Esophagus mucosa (tissue), 1 donor: ENCODE results near the gene TMEM132C. TPM values are rescaled to one million over a fixed set of nuclear protein-coding genes. Genes with fewer than 3 reads are reported as not detected.

Source experiments
- ATAC-seq: fragments of 200-7000 bp; cut with Tn5 transposase; one replicate; pipeline ENCODE4 v1.9.1; 2020
- total RNA-seq: library from RNA; stranded (reverse); gene quantifications from one replicate; pipeline ENCODE4 v1.2.4, GENCODE V29; 2023
- donor health status: DM: yes; HTN: yes; CAD: no.

Gene TMEM132C
- total RNA-seq, 1 donor from 2014 or later: 0.16 TPM

GRCh38 chr12:128671528-128672042, 404.6 kb downstream of the TMEM132C start:
- no peak for ATAC-seq

- ATAC-seq: no peak
Observed at GRCh38 chr12:128672428-128672827, 405.5 kb downstream of the TMEM132C start.

- ATAC-seq: no peak
Observed at GRCh38 chr12:128672893-128673292, 405.9 kb downstream of the TMEM132C start.

GRCh38 chr12:128675576-128675975, 408.6 kb downstream of the TMEM132C start:
- ATAC-seq: no peak

- no peak for ATAC-seq
Observed at GRCh38 chr12:128680555-128680954, 413.6 kb downstream of the TMEM132C start.

GRCh38 chr12:128682548-128683275, 415.7 kb downstream of the TMEM132C start:
- no peak for ATAC-seq

- ATAC-seq: no peak
Observed at GRCh38 chr12:128684352-128684751, 417.4 kb downstream of the TMEM132C start.

GRCh38 chr12:128685903-128686475, 419.0 kb downstream of the TMEM132C start:
- ATAC-seq: no peak

GRCh38 chr12:128687851-128688250, 420.9 kb downstream of the TMEM132C start:
- no peak for ATAC-seq

GRCh38 chr12:128690641-128691040, 423.7 kb downstream of the TMEM132C start:
- ATAC-seq: no peak

GRCh38 chr12:128693115-128693514, 426.1 kb downstream of the TMEM132C start:
- ATAC-seq: no peak

- ATAC-seq: no peak
Observed at GRCh38 chr12:128693771-128694170, 426.8 kb downstream of the TMEM132C start.

GRCh38 chr12:128694445-128694844, 427.5 kb downstream of the TMEM132C start:
- no peak for ATAC-seq

GRCh38 chr12:128695697-128696096, 428.7 kb downstream of the TMEM132C start:
- ATAC-seq: no peak

- ATAC-seq: no peak
Observed at GRCh38 chr12:128698301-128698972, 431.5 kb downstream of the TMEM132C start.

GRCh38 chr12:128699106-128699505, 432.1 kb downstream of the TMEM132C start:
- ATAC-seq: no peak

GRCh38 chr12:128702371-128702770, 435.4 kb downstream of the TMEM132C start:
- no peak for ATAC-seq

GRCh38 chr12:128705140-128705539, 438.2 kb downstream of the TMEM132C start:
- no peak for ATAC-seq

- ATAC-seq: no peak
Observed at GRCh38 chr12:128707488-128707887, 440.5 kb downstream of the TMEM132C start.

- ATAC-seq: no peak
Observed at GRCh38 chr12:128708789-128709188, 441.8 kb downstream of the TMEM132C start.

GRCh38 chr12:128709660-128710059, 442.7 kb downstream of the TMEM132C start:
- no peak for ATAC-seq

GRCh38 chr12:128711486-128711885, 444.5 kb downstream of the TMEM132C start:
- ATAC-seq: no peak

- ATAC-seq: no peak
Observed at GRCh38 chr12:128712622-128713021, 445.7 kb downstream of the TMEM132C start.

- ATAC-seq: no peak
Observed at GRCh38 chr12:128715485-128715884, 448.5 kb downstream of the TMEM132C start.
